Measurements from ENCODE around the gene TSPAN17.
A peak's percentile ranks its signal among the peaks of the same experiment; 100 is the strongest.
"Not testable (repeated sequence)": the region's sequence is repeated elsewhere in the genome, so short reads cannot be mapped to it uniquely, and the experiment has no call there.

TSPAN17 gene

GRCh38 chr5:176647030-176647842, at the start of gene TSPAN17:
Gene TSPAN17 (plus strand): TSS chr5:176647484. CDS start chr5:176647616, 132 bp downstream.
- peak; percentile 93 for DNase-seq (ENCODE audit: low read depth)

- not testable (repeated sequence) for DNase-seq (ENCODE audit: low read depth)
Measured at GRCh38 chr5:176599749-176600430, 47.4 kb upstream of the TSPAN17 start.

GRCh38 chr5:176601901-176602482, 45.3 kb upstream of the TSPAN17 start:
- DNase-seq (ENCODE audit: low read depth) = no peak

GRCh38 chr5:176603091-176603490, 44.2 kb upstream of the TSPAN17 start:
- no peak for DNase-seq (ENCODE audit: low read depth)

GRCh38 chr5:176606032-176606431, 41.3 kb upstream of the TSPAN17 start:
- no peak for DNase-seq (ENCODE audit: low read depth)

- no peak for DNase-seq (ENCODE audit: low read depth)
Measured at GRCh38 chr5:176606875-176607274, 40.4 kb upstream of the TSPAN17 start.

DNA sequence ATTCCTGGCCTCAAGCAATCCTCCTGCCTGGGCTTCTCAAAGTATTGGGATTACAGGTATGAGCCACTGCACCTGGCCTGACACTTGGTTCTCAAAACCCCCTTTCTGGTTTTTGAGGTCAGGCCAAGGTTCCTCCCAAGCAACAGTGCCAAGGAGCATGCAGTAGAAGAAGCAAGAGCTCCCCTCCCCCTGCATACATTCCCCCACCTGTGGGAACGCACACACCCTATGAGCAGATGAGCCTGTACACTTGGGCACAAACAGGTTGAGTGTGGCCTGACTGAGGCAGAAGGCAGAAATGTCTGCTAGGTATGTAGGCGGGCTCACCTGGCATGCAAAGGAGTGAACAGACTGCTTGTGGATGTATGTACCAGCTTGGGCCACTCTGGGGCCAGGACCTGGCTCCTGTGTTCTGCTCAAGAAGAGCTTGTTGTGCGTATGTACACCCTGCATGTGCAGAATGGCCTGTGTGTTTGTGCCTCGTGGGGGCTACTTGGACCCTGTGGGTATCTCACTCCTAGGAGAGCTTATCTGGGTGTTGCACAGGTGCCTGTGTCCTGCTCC, 39.1 kb upstream of the TSPAN17 start:
- DNase-seq (ENCODE audit: low read depth) = no peak

DNA sequence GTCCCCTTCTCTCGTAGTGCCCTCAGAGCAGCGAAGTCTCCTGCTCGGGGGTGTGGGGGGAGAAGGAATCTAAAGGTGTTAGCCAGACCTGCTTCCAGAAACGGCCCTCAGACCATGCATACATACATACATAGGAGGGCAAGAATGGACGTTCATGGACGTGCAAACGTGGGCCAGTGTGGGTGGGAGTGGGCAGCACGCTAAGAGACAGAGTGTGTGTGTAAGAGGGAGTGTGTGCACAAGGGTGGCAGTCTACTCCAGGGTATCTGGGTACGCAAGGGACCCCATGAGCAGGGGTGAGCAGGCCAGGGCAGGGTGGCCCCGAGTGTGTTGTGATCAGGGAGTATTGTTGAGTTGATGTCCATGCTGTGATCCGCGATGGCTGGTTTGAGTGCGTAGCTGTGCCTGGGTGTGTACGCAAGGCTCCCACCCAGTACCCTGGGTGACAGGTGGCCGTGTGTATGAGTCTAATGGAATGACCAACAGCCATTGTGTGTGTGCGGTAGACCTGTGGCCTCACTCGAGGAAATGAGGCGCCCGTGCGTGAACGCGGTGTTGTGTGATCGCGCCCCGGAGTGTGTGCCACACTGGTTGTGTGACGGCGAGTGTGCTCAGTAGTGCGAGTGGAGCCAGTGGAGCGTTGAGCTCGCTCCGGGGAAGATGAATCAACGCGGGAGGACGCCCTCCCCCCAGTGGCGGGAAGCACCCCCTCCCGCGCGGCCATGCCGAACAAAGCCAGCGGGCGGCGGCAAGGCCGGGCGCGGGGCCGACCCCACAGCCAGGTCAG, 38.2 kb upstream of the TSPAN17 start:
- DNase-seq (ENCODE audit: low read depth) = no peak

- peak; percentile 17 for DNase-seq (ENCODE audit: low read depth)
Measured at GRCh38 chr5:176609724-176610434, 37.4 kb upstream of the TSPAN17 start, which contains the start of gene GPRIN1. Gene GPRIN1 (minus strand): TSS chr5:176610156. CDS start chr5:176599834, 10,322 bp downstream.

- peak; percentile 13 for DNase-seq (ENCODE audit: low read depth)
Measured at GRCh38 chr5:176610435-176610773, 36.9 kb upstream of the TSPAN17 start.

DNA sequence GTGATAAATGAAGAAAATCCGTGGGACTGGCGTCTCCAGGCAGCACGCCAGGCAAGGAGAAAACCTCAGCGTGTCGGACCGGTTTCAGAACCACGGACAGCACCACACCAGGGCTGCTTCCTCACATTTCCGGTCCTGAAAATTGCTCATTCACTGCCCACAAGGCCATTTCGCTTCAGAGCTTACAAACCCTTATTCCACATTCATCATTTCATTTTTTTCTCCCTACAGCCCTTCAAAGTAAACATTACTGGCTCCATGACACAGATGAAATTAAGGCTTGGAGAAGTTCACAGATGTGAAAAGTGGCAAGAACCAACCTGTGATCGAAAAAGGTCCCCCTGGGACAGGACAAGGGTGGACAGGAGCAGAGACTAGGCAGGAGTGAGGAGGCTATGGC, 35.8 kb upstream of the TSPAN17 start:
- no peak for DNase-seq (ENCODE audit: low read depth)

- no peak for DNase-seq (ENCODE audit: low read depth)
Measured at GRCh38 chr5:176612008-176612407, 35.3 kb upstream of the TSPAN17 start.

DNA sequence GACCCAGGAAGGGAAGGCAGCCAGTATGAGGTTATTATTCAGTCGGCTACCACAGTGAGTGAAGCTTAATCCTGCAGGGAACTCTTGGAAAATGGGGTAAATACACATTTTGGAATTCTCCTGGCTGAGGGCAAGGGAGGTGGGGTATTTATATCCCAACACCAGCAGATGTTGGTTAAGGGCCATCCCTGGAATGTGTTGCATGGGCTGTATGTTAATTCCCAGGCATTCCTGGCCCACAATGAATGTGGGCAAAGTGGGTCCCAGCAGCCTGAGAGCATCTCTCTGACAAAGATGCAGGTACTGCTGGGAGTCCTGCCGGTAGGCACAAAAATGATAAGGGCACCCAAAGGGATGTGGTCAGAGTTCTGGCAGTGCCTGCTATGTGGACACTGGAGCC, 34.4 kb upstream of the TSPAN17 start:
- no peak for DNase-seq (ENCODE audit: low read depth)

DNA sequence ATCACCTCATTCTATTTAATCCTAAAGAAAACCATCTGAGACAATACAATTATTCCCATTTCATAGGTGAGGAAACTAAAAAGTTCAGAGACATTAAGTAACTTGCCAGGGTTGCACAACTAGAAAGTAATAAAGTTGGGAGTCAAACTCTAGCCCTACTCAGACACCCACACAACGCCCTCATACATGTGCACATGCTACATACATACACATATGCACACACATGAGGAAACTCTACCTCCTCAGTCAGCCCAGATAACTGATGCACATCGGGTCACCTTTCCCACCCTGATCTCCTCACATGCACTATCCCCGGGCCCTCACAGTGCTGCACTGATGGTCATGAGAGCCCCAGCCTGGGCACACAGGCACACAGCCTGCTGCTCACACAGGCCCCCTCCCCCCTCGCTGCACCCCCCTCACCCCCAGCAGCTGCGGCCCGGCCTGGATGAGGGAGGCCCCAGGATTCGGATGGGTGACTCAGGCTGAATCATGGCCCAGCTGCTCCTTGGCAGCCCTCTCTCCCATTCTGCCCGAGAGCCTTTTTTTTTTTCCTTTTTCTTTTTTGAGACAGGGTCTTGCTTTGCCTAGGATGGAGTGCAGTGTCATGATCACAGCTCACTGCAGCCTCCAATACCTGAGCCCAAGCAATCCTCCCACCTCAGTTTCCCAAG, 32.3 kb upstream of the TSPAN17 start:
- DNase-seq (ENCODE audit: low read depth) = no peak

DNA sequence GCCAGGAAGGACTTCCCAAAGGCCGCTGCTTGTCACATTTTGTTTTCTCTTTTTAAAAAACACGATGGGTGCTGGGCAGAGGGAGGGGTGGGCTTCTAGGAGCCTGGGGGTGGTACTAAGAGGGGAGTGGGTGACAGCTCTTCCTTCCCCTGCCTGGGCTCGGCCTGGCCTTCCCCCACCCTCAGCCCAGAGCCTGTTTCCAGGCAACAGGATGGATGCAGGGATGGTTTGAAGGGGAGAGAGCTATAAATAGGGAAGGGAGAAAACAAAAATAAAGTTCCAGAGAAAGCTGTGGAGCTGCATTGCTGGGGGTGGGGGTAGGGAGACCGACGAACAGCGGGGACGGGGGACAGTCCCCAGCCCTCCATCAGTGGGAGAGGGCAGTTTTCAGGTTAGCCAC, 30.8 kb upstream of the TSPAN17 start:
- no peak for DNase-seq (ENCODE audit: low read depth)

DNA sequence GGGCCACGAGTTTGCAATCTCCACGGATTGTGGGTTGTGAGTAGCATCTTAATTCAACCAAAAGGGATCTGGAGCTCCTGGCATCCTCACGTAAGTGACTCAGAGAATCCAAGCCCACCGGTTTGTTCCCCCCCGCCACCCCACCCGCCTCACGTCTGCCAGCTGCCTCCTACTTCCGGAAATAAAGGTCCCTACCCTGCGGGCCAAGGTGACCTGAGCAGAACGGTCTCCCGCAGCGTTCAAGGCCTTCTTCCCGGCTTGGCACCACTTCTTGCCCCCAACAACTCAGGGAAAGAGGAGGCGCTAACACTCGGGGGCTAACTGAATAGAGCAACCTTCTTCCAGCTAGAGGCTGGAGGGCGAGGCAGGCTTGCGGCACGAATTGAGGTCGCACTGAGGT, 28.5 kb upstream of the TSPAN17 start:
- no peak for DNase-seq (ENCODE audit: low read depth)

- peak; percentile 77 for DNase-seq (ENCODE audit: low read depth)
Measured at GRCh38 chr5:176619203-176619568, 28.1 kb upstream of the TSPAN17 start.

DNA sequence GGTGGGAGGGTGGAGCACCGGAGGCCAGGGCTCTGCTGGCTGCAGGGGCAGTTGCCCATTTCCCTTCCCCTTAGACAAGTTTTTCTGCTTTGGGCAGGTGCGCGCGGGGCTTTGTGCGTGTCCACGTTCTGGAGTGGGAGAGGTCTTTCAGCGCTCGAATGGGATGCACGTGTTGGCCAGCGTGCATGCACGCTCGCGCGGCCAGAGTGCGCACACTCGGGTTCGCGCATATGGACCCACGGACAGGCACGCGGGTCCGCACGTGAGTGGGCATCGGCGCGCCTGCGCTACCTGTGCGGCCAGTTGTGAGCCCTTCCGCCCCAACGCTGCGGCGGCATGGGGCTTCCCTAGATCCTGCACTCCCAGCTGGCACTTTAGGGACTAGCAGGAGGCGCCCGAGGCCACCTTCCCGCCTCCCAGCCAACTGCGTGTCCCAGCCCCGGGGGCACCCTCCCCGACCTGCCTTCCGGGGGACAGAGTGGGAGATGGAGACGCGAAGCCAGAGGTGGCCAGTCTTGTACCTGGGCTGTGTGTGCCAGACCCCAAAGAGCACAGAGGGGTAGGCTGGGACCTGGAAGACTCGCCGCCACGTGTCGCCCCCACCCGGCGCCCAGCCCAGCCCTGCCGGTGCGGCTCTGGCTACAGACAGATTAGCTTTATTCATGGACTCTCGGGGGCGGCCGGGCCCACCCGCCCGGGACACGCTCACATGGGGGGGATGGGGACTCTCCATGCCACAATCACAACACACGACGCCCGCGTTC, 27.5 kb upstream of the TSPAN17 start:
- no peak for DNase-seq (ENCODE audit: low read depth)

- DNase-seq (ENCODE audit: low read depth) = no peak
Measured at GRCh38 chr5:176620333-176620981, 26.8 kb upstream of the TSPAN17 start.

Measured in stimulated activated CD4-positive, alpha-beta T cell treated with anti-CD3 and anti-CD28 coated beads, Interleukin-2, amount 100 ng/mL, for 4 hours (primary cell).